Measurements from ENCODE around the gene ITPR1.

ITPR1 gene

DNA sequence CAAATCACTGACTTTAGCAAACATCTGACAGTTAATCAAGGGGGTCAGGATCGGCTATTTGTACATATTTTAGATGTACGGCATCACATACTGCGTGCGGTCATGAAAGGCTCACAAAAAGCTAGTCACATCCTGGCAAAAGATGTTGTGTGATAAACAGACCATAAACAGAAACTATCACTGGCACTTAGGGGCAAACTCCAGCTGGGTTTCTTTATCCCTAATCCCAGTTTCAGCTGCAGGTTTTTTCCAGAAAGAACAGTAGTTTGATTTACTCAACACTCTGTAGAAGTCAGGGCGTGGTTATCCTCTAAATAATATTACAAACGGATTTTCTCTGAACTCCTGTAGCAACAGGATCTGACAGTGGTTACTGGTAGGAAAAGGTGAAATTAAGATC lies 373.7 kb downstream of the ITPR1 start:
- TF ChIP-seq, protein P1, sequence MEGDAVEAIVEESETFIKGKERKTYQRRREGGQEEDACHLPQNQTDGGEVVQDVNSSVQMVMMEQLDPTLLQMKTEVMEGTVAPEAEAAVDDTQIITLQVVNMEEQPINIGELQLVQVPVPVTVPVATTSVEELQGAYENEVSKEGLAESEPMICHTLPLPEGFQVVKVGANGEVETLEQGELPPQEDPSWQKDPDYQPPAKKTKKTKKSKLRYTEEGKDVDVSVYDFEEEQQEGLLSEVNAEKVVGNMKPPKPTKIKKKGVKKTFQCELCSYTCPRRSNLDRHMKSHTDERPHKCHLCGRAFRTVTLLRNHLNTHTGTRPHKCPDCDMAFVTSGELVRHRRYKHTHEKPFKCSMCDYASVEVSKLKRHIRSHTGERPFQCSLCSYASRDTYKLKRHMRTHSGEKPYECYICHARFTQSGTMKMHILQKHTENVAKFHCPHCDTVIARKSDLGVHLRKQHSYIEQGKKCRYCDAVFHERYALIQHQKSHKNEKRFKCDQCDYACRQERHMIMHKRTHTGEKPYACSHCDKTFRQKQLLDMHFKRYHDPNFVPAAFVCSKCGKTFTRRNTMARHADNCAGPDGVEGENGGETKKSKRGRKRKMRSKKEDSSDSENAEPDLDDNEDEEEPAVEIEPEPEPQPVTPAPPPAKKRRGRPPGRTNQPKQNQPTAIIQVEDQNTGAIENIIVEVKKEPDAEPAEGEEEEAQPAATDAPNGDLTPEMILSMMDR (conservative IDR thresholded peaks at IDR 0.05; ENCODE audit: control insufficient read depth, insufficient read depth, low read depth, low read length), result no peak
- no peak overlapping the region for H3K4me3 ChIP-seq (ENCODE audit: control insufficient read depth, low read depth, low read length)
- peak; percentile 79 for DNase-seq (ENCODE audit: low read depth)

DNA sequence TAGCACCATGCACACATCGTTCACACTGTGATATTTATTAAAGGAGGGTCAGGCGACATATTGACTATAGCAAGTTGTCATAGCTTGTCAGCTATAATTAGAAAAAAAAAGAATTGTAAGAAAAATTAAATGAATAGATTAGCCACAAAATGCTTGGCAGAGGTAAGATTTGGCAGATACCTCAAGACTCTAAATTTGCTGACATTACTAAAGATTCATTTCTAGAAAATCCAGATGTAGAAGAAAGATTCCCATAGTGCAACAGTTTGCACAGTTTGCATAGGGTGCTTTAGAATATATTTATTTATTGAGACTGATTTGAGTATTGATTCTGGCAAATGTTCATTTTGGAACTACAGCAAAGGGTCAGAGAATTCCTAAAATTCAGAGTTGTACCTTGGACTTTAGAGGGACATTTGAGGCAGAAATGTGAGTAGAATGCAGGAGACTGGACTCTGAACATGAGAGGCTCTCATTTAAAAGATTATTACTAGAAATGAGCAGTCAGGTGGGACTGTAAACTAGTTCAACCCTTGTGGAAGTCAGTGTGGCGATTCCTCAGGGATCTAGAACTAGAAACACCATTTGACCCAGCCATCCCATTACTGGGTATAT lies 384.1 kb downstream of the ITPR1 start:
- TF ChIP-seq, protein P1 (conservative IDR thresholded peaks at IDR 0.05; ENCODE audit: control insufficient read depth, insufficient read depth, low read depth, low read length), result no peak
- H3K4me3 ChIP-seq (ENCODE audit: control insufficient read depth, low read depth, low read length), result no peak overlapping the region
- no peak for DNase-seq (ENCODE audit: low read depth)

- TF ChIP-seq, protein P1 (conservative IDR thresholded peaks at IDR 0.05; ENCODE audit: control insufficient read depth, insufficient read depth, low read depth, low read length), result no peak
- DNase-seq (ENCODE audit: low read depth), result no peak
- no peak overlapping the region for H3K4me3 ChIP-seq (ENCODE audit: control insufficient read depth, low read depth, low read length)
These were observed 387.7 kb downstream of the ITPR1 start for GRCh38 chr3:4880850-4881249.

GRCh38 chr3:4882548-4882947 lies 389.4 kb downstream of the ITPR1 start:
- H3K4me3 ChIP-seq (ENCODE audit: control insufficient read depth, low read depth, low read length), result no peak overlapping the region
- TF ChIP-seq, protein P1 (conservative IDR thresholded peaks at IDR 0.05; ENCODE audit: control insufficient read depth, insufficient read depth, low read depth, low read length), result no peak
- no peak for DNase-seq (ENCODE audit: low read depth)

GRCh38 chr3:4883011-4883410 lies 389.9 kb downstream of the ITPR1 start:
- no peak for DNase-seq (ENCODE audit: low read depth)
- TF ChIP-seq, protein P1 (conservative IDR thresholded peaks at IDR 0.05; ENCODE audit: control insufficient read depth, insufficient read depth, low read depth, low read length), result no peak
- no peak overlapping the region for H3K4me3 ChIP-seq (ENCODE audit: control insufficient read depth, low read depth, low read length)

- DNase-seq (ENCODE audit: low read depth), result no peak
- H3K4me3 ChIP-seq (ENCODE audit: control insufficient read depth, low read depth, low read length), result no peak overlapping the region
These were observed 391.7 kb downstream of the ITPR1 start for GRCh38 chr3:4884888-4885287.

More at GRCh38 chr3:4884888-4885287, 391.7 kb downstream of the ITPR1 start:
- TF ChIP-seq, protein P1 (conservative IDR thresholded peaks at IDR 0.05; ENCODE audit: control insufficient read depth, insufficient read depth, low read depth, low read length), result no peak
